HEK293T (cell line): ENCODE data around the gene SPEM3.

Source experiments
- CTCF ChIA-PET: fragments of 350-600 bp; formaldehyde crosslinking; extraction: SDS; loops from one replicate; lab custom pipeline; 2021; ENCODE audit warnings: antibody characterized with exemption, inconsistent platforms; lab: Yijun Ruan, JAX
- POLR2A ChIA-PET: fragments of 350-600 bp; formaldehyde crosslinking; extraction: SDS; loops from one replicate; lab custom pipeline; 2020; ENCODE audit warnings: antibody characterized with exemption, inconsistent platforms; lab: Yijun Ruan, JAX
- DNase-seq: peaks from one replicate; pipeline ENCODE4 v3.0.0; 2012; ENCODE audit warnings: mixed read lengths; ENCODE audit errors: extremely low spot score
- ARNT ChIP-seq: fragments of 450-650 bp; IDR thresholded peaks from 2 replicates; pipeline ENCODE4 v1.6.1; 2017; ENCODE audit warnings: mild to moderate bottlenecking
- BHLHE40 ChIP-seq: fragments of 450-650 bp; IDR thresholded peaks from 2 replicates; pipeline ENCODE4 v1.6.1; 2016; ENCODE audit warnings: mild to moderate bottlenecking, moderate library complexity, borderline replicate concordance
- CTBP1 ChIP-seq: fragments of 450-650 bp; IDR thresholded peaks from 2 replicates; pipeline ENCODE4 v1.6.1; 2016; ENCODE audit warnings: borderline replicate concordance
- ELF4 ChIP-seq: fragments of 450-650 bp; IDR thresholded peaks from 2 replicates; pipeline ENCODE4 v1.6.1; 2017; ENCODE audit warnings: antibody characterized with exemption
- FOXA1 ChIP-seq: fragments of 450-650 bp; IDR thresholded peaks from 2 replicates; pipeline ENCODE4 v1.6.1; 2016; ENCODE audit warnings: mild to moderate bottlenecking
- FOXK2 ChIP-seq: fragments of 450-650 bp; IDR thresholded peaks from 2 replicates; pipeline ENCODE4 v1.6.1; 2016; ENCODE audit warnings: mild to moderate bottlenecking
- FOXM1 ChIP-seq: fragments of 450-650 bp; IDR thresholded peaks from 2 replicates; pipeline ENCODE4 v1.6.1; 2017; ENCODE audit warnings: mild to moderate bottlenecking, borderline replicate concordance
- HDGF ChIP-seq: fragments of 450-650 bp; IDR thresholded peaks from 2 replicates; pipeline ENCODE4 v1.6.1; 2017; ENCODE audit warnings: antibody characterized with exemption, borderline replicate concordance
- L3MBTL2 ChIP-seq: fragments of 450-650 bp; conservative IDR thresholded peaks from 2 replicates; pipeline ENCODE4 v1.6.1; 2016; ENCODE audit warnings: mild to moderate bottlenecking
- LEF1 ChIP-seq: fragments of 450-650 bp; IDR thresholded peaks from 2 replicates; pipeline ENCODE4 v1.6.1; 2017; ENCODE audit warnings: mild to moderate bottlenecking, borderline replicate concordance
- NFRKB ChIP-seq: fragments of 450-650 bp; IDR thresholded peaks from 2 replicates; pipeline ENCODE4 v1.6.1; 2016; ENCODE audit warnings: mild to moderate bottlenecking, moderate library complexity
- PKNOX1 ChIP-seq: fragments of 450-650 bp; IDR thresholded peaks from 2 replicates; pipeline ENCODE4 v1.6.1; 2016
- SP1 ChIP-seq: fragments of 450-650 bp; IDR thresholded peaks from 2 replicates; pipeline ENCODE4 v1.6.1; 2017
- SUZ12 ChIP-seq: fragments of 450-650 bp; IDR thresholded peaks from 2 replicates; pipeline ENCODE4 v1.6.1; 2016; ENCODE audit warnings: mild to moderate bottlenecking
- TARDBP ChIP-seq: fragments of 450-650 bp; IDR thresholded peaks from 2 replicates; pipeline ENCODE4 v1.6.1; 2016
- ZNF384 ChIP-seq: fragments of 450-650 bp; IDR thresholded peaks from 2 replicates; pipeline ENCODE4 v1.6.1; 2016

The SPEM3 gene

GRCh38 chr17:7428557-7428956 lies at the start of gene SPEM3:
SPEM3 (plus strand) TSS chr17:7428857; CDS start chr17:7428903, 46 bp downstream.
- no peak for DNase-seq
- POLR2A ChIA-PET = no interaction called here
- CTCF ChIA-PET = no interaction called here
- TF ChIP-seq ELF4 (no peak), FOXK2 (no peak), HDGF (no peak), CTBP1 (no peak), L3MBTL2 (no peak), TARDBP (no peak), NFRKB (no peak)

GRCh38 chr17:7379134-7379533 lies 49.5 kb upstream of the SPEM3 start:
- no peak for TF ChIP-seq NFRKB
- no peak for TF ChIP-seq HDGF
- TF ChIP-seq CTBP1 = no peak
- TF ChIP-seq SUZ12 = no peak
- no peak for TF ChIP-seq BHLHE40
- TF ChIP-seq ARNT = no peak
- TF ChIP-seq ELF4 = no peak
- no peak for TF ChIP-seq TARDBP
- TF ChIP-seq LEF1 = no peak
- TF ChIP-seq L3MBTL2 = no peak
- TF ChIP-seq FOXA1 = no peak
- ChIA-PET POLR2A (no interaction called here), CTCF (no interaction called here)
- DNase-seq = no peak

- DNase-seq = no peak
- POLR2A ChIA-PET = no interaction called here
- CTCF ChIA-PET = no interaction called here
- TF ChIP-seq SP1 (no peak), FOXM1 (no peak), ARNT (no peak), ELF4 (no peak), HDGF (no peak), LEF1 (no peak), PKNOX1 (no peak), NFRKB (no peak), CTBP1 (no peak), SUZ12 (no peak), TARDBP (no peak), FOXA1 (no peak), BHLHE40 (no peak), ZNF384 (no peak), FOXK2 (no peak), L3MBTL2 (no peak)
These were observed 48.3 kb upstream of the SPEM3 start for GRCh38 chr17:7380321-7380720.

DNA sequence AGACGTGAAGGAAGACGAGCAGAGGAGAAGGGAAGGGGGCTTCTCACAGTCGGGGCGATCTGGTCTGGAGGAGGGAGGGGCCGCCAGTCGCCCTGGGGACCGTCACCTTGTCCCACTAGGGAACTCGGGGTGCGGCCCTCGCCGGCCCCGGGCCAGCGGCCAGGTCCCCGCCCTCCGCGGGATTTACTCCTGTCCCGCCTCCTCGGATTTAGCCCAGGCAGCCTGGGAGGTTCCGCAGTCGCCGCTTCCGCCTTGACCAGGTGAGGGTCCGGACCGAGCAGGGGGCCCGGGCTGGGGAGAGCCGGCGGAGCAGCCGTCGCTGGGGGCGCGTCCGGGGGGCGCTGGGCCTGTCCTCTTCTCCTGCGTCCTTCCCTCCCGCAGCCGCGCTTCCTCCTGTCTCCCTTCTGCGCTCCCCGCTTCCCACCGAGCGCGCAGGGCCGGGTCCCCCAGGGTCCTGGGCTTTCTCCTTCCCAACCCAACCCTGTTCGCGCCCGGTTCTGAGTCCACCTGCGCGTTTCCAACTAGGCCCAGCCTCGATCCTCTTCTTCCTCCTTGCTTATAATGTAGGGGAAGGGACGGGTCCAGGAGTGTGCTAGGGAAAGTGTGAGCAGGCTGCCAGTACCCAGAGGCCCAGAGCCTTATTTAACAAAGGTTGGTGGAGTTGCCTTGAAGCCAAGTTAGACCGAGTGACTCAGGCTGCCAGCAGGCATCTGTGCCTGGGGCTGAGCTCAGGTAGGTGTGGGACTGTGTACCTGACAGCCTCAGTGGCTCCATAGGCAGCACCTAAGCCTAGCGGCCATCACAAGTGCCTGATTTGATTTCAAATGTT lies 47.6 kb upstream of the SPEM3 start, which contains the start of gene TNK1:
Gene TNK1, plus strand, starts transcription at position 235 of the 829 bp plus-strand sequence. CDS start 1,838 bp downstream, outside the sequence.
- ChIA-PET CTCF (no interaction called here), POLR2A (interaction anchor here (1.1 kb wide), 1 partner anchor 10 kb away, joined by 3 read pairs; no protein-coding TSS in a partner anchor)
- DNase-seq = no peak
- TF ChIP-seq SUZ12 (no peak), ZNF384 (no peak), HDGF (no peak), CTBP1 (no peak), NFRKB (no peak), FOXA1 (no peak), FOXM1 (no peak), FOXK2 (no peak)

- no peak for DNase-seq
- CTCF ChIA-PET = no interaction called here
- TF ChIP-seq HDGF (no peak), ARNT (no peak), FOXA1 (no peak), LEF1 (no peak), ELF4 (no peak), BHLHE40 (no peak), CTBP1 (no peak)
- POLR2A ChIA-PET = no interaction called here
These were observed 45.8 kb upstream of the SPEM3 start for GRCh38 chr17:7382901-7383300.

- POLR2A ChIA-PET = no interaction called here
- no peak for TF ChIP-seq FOXK2
- TF ChIP-seq LEF1 = no peak
- TF ChIP-seq FOXA1 = no peak
- no peak for TF ChIP-seq PKNOX1
- DNase-seq = no peak
- CTCF ChIA-PET = no interaction called here
These were observed 45.3 kb upstream of the SPEM3 start for GRCh38 chr17:7383371-7383741.
